ENCODE data around the gene VASN. TPM values are rescaled to one million over a fixed set of nuclear protein-coding genes. Genes with fewer than 3 reads are reported as not detected.
"Not testable (repeated sequence)": the region's sequence is repeated elsewhere in the genome, so short reads cannot be mapped to it uniquely, and the experiment has no call there.

The VASN gene
- total RNA-seq, 1 donor from 2014 or later = not detected

DNA sequence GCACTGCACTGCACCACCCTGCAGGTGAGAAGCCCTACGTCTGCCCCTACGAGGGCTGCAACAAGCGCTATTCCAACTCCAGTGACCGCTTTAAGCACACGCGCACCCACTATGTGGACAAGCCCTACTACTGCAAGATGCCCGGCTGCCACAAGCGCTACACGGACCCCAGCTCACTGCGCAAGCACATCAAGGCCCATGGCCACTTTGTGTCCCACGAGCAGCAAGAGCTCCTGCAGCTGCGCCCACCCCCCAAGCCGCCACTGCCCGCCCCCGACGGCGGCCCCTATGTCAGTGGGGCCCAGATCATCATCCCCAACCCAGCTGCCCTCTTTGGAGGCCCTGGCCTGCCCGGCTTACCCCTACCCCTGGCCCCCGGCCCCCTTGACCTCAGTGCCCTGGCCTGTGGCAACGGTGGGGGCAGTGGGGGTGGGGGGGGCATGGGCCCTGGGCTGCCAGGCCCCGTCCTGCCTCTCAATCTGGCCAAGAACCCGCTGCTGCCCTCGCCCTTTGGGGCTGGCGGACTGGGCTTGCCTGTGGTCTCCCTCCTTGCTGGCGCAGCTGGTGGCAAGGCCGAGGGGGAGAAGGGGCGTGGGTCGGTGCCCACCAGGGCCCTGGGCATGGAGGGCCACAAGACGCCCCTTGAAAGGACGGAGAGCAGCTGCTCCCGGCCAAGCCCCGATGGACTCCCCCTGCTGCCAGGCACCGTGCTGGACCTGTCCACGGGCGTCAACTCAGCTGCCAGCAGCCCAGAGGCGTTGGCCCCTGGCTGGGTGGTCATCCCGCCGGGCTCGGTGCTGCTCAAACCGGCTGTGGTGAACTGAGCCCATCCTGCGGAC, 34.7 kb upstream of the VASN start:
- intact Hi-C loops (cut with micrococcal nuclease) = no loop called here

DNA sequence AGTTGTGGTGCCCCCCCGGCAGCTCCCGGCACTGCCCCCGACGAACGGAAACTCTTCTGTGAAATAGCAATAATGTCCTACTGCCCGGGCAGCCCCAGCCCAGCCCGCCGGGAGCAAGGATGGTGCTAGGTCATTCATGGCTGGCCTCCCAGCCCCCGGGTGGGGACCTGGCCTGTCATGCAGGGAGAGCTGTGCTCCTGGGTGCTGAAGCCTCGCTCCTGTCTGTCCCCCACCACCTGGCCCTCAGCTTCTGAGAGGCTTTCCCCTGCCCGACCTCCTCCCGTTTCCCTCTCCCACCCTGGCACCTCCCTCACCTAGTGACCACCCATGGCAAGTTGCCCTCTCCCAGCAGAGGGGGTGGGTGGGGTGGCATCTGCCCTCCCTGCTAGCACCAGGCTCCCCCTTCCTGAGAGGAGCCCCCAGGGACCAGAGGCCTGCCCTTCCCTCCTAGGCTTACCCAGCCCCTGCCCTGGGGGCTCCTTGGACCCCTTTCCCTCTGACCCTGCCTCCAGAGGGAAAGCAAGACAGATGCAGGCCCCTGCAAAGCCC, 34.0 kb upstream of the VASN start:
- intact Hi-C loops (cut with micrococcal nuclease) = no loop called here

DNA sequence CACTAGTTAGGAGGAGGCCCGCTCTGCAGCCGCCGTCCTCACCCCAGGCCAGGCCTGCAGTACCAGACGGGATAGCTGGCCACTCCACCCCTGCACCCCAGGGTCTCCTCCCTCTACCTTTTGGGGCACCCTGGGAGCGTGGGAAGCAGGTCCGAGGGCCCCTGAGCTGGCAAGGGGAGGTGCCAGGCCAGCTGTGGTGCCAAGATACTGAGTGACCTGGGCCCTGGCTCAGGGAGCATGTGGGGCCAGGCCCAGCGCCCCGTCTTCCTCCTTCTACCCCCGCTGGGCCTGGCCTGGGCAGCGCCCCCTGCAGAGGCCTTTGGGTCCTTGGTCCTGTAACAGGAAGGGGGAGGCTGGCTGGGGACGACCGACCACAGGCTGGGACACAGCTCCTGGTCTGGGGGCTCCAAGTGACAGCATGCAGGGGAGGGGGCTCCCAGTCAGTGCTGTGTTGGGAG, 33.5 kb upstream of the VASN start:
- intact Hi-C loops (cut with micrococcal nuclease) = no loop called here

DNA sequence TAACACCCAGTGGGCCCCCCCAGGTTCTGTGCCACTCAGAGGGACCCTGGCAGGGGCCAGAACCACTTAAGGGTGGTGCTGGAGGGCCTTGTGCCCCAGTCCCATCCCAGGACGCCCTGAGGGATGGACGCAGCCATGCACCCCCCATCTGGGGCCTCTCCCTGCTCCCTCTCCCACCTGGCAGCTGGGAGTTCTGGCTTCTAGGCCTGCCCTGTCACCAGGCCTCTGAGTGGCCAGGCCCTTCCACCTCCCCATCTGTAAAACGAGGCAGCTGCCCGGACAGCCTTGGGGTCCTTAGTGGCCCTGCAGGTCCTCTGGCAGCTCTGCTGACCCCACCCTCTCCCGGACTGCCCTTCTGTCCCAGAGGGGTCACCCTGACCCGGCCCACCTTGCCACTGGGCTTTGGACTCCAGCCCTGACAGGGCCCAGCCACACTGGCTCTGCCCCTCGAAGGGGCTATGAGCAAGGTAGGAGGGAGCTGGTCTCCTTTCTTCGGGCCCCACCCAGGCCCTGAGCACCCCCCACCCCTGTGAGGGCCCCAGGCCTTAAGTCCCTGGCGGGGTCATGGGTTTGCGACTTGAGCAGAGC, 32.8 kb upstream of the VASN start:
- intact Hi-C loops (cut with micrococcal nuclease) = no loop called here

DNA sequence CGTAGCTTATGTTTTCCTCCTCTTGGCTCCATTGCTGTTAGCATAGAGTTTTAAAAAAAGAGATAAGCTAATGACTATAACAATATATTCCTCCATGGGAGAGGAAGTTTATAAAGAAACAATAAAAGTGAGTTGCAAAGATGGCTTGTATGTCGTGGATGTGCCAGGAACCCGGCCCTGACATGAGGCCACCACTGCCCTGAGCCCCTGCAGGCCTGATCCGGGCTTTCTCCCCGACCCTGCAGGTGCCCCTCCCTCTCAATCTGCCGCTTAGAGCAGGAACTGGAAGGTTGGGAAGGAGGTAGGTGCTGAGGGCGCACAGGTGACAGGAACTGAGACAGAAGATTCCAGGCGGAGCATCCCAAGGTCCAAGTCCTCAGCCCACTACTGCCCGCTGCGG, 32.2 kb upstream of the VASN start:
- intact Hi-C loops (cut with micrococcal nuclease) = no loop called here

DNA sequence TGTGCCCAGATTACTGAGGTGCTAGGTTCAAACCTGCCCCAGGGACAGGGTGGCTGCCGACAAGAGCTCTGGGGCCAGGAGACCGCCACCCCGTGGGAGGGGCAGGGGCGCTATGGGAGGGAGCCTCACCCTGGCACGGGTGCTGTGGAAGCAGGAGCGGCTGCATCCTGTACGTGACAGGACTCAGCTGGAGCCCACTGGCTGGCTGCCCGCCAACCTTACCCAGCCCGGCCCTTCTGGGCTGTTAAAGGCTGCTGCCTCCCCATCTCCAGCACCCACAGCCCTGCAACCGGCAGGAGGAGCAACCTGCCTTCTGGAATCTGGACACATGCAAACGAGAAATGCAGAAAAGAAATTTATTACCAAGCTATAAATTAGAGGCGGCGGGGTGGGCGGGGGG, 31.7 kb upstream of the VASN start:
- intact Hi-C loops (cut with micrococcal nuclease) = no loop called here

DNA sequence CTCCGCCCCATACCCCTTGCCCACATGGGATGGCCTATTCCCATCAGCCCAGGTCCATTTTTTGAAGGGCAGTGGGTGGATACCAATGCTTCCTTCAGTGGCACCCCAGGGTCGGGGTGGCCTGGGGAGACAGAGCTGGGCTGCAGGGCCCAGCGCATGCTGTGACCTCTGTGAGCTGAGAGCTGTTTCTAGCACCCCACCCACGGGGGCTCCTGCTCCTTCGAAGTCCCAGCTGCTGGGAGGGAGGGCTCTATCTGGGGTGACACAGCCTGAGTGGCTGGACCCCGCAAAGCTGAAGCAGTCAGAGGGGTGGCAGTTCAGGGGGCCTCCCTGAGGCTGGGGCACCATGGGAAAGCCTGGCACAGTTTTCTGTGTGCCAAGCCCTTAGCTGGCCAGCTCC, 31.2 kb upstream of the VASN start:
- intact Hi-C loops (cut with micrococcal nuclease) = no loop called here

DNA sequence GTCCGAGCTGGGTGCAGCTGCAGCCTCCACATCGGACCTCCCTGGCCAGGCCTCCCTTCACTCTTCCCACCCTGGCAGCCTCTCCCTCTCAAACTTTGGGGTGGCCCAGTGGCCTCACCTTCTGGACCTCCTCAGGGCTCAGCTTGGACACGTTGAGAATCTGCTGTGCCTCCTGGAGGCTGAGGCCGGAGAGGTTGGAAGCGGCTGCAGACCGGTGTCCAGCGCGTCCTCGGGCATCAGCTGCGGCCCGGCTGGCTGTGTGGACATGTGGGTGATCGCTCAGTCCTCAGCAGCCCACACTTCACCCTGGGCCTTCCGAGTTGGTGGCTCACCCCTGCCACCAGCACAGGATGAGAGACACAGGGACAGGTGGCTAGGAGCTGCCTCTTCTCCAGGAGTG, 30.4 kb upstream of the VASN start:
- intact Hi-C loops (cut with micrococcal nuclease) = no loop called here

DNA sequence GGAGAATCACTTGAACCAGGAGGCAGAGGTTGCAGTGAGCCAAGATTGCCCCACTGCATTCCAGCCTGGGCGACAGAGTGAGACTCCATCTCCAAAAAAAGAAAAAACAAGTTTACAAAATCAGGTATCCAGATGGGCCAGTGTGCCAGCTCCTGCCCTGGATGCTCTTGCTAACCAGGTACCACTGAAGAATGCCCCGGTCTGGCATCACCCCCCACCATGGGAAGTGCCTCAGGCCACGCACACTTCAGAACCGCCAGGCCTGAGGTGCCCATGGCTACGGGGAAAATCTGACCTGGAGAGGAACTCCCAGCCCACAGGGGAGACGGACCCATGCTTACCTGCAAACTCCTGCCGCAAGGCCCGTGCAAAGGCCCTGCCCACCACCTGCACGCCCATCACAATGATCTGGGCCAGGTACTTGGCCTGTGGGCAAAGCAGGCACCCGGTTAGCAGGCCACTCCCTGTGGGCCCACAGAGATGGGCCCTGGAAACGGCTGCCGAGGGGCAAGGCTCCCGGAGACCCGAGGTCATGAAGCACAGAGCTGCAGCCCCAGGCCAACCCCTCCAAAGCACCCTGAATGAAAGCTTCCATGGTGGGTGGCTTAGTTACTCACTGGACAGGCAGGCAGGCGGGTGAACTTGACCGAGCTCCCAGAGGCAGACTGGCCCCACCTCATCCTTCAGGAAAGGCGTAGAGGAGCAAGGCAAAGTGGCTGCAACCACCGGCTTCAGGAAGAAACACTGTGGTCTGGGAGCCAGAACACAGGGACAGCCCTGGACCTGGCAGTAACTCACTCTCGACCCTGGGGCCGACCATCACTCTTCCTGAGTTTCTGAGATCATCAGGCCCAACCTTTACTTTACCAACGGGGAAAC, 28.5 kb upstream of the VASN start:
- intact Hi-C loops (cut with micrococcal nuclease) = no loop called here

DNA sequence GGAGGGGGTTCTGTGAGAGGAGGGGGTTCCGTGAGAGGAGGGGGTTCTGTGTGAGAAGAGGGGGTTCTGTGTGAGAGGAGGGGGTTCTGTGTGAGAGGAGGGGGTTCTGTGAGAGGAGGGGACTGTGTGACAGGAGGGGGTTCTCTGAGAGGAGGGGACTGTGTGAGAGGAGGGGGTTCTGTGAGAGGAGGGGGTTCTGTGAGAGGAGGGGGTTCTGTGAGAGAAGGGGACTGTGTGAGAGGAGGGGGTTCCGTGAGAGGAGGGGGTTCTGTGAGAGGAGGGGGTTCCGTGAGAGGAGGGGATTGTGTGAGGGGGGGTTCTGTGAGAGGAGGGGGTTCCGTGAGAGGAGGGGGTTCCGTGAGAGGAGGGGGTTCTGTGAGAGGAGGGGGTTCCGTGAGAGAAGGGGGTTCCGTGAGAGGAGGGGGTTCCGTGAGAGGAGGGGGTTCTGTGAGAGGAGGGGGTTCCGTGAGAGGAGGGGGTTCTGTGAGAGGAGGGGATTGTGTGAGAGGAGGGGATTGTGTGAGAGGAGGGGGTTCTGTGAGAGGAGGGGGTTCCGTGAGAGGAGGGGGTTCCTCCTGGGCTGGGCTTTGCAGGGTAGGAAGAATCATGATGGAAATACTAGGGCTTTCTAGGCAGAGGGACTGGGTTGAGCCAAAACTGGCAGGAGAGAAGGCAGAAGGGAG, 27.2 kb upstream of the VASN start:
- intact Hi-C loops (cut with micrococcal nuclease) = not testable (repeated sequence)

DNA sequence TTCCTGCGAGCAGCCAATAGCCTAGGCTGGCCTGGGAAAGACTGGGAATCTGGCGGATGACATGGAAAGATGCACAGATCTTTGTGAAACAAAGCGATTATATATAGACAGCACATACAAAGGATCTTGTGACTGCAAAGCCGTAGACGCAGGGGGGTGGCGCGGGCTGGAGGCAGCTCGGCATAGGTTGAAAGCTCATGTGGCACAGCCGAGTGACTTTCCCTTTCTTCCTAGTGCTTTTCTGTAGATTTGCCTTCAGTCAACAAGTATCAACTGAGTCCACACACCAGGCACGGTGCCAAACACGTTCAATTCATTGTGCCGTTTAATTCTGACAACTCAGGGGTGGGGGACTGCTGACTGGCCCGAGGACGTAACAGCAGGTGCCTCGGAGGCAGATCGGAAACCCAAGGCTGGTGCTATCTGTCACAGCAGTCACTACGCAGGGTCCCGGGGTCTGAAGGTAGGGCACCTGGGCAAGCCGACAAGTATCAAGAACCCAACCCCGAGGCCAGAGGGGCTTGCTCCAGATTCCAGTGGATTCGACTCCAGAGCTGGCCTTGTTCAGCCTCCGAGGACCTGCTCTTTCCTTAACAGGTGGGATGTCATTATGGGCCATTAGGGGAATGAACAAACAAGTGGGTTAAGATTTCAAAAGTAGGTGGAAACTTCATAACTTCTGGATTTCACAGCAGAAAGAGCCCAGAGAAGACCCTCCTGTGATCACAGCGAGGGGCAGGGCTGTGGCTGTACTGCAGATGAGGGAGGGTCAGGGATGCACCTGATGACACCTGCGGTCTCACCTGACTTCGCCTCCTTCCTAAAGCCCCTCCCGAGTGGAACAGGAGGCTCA, 26.4 kb upstream of the VASN start:
- intact Hi-C loops (cut with micrococcal nuclease) = no loop called here

DNA sequence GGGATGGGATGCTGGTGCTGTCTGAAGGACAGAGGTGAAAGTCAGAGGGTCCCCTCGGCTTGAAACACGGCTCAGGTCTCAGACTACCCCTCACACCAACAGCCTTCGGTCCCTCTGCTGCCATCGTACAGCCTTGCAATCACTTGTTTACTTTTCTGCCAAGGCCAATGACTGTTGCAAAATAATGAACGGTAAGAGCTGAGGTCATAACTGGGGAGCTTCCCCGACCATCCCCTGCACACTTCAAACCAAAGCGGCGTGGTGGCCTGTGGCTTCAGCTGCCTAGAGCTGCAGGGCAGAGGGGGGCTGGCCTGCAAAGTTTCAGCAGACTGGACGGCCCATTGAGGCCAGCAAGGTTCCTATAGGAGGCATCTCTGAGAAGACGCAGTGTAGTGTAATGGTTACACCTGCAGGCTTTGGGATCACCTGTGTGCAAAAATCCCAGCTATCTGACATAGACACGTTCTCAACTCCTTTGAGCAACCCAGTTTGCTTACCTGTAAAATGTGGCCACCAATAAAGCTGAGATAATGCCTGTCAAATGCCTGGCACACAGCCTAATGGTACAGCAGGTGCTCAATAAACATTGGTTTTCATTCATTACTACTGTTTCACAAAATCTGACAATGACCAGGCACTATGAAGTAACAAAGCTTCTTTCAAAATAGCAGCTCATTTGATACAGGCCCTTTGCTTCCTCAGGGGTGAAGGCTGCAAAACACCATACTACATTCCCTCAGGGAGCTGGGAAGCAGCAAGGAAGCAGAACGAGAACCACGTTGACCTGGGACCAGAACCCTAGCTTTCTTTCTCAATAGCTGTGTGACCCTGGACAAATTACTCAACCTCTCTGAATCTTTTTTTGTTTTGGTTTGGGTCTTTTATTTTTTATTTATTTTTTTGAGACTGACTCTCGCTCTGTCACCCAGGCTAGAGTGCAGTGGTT, 25.5 kb upstream of the VASN start:
- intact Hi-C loops (cut with micrococcal nuclease) = no loop called here

DNA sequence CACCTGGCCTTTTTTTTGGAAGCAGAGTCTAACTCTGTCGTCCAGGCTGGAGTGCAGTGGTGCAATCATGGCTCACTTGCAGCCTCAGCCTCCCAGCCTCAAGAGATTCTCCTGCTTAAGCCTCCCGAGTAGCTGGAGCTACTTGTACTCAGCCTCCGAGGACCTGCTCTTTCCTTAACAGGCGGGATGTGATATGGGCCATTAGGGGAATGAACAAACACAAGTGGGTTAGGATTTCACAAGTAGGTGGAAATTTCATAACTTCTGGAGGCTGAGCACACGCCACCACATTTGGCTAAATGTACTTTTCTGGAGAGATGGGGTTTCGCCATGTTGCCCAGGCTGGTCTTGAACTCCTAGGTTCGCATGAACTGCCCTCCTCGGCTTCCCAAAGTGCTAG, 24.6 kb upstream of the VASN start:
- intact Hi-C loops (cut with micrococcal nuclease) = no loop called here

DNA sequence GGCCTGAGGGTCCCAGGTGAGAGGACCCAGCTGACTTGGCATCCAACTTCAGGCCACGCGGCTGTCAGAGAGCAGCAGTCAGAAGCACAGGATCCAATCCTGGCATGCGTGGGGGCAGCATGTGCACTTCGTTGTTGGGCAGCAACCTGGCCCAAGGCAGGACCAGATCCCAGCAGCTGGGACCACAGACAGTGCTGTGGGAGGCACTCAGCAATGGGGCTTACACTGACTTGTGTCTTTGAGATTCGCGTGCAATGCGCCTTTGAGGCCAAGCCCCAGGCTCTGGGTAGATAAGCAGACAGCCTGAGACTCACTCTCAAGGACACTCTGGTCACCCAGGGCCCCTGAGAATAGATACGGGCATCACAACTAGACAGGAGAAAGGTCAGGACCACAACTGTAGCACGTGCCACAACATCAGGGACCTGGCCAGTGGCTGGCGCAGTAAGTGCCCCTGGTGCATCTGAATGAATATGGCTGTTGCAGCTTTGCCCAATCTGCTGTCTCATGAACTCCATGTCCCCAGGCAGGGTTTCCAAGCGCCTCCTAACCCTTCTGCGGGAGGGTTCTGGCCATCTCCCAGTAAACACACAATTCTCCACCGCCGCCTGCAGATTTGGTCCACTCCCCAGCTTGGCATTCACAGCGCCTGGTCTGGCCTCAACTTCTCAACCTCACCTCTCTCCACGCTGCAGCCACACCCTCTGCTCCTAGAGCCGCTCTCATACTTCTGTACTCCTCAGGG, 23.7 kb upstream of the VASN start:
- intact Hi-C loops (cut with micrococcal nuclease) = no loop called here

DNA sequence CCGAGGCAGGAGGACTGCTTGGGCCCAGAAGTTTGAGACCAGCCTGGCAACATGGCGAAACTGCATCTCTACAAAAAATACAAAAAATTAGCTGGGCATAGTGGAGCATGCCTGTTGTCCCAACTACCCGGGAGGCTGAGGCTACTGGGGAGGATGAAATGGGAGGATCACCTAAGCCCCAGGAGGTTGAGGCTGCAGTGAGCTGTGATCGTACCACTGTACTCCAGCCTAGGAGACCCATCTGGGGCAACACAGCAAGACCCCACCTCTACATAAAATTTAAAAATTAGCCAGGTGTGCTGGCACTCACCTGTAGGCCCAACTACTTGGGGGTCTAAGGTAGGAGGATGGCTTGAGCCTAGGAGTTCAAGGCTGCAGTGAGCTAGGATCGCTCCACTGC, 22.3 kb upstream of the VASN start:
- intact Hi-C loops (cut with micrococcal nuclease) = no loop called here

DNA sequence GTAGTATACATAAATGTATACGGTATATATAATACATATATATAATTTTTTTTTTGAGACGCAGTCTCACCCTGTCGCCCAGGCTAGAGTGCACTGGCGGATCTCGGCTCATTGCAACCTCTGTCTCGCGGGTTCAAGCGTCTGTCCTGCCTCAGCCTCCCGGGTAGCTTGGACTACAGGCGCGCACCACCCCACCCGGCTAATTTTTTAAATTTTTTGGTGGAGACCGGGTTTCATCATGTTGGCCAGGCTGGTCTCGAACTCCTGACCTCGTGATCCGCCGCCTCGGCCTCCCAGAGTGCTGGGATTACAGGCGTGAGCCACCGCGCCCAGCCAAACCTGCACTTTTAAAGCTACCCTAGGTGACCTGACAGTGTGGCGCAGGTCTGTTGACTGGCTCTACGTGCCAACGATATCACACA, 21.3 kb upstream of the VASN start:
- intact Hi-C loops (cut with micrococcal nuclease) = loop anchor here (2.0 to 10.0 kb wide), 6 partner anchors 74 to 744 kb away; partner anchors contain the start of genes ANKS3, CDIP1, DNAAF8 and DNAJA3

DNA sequence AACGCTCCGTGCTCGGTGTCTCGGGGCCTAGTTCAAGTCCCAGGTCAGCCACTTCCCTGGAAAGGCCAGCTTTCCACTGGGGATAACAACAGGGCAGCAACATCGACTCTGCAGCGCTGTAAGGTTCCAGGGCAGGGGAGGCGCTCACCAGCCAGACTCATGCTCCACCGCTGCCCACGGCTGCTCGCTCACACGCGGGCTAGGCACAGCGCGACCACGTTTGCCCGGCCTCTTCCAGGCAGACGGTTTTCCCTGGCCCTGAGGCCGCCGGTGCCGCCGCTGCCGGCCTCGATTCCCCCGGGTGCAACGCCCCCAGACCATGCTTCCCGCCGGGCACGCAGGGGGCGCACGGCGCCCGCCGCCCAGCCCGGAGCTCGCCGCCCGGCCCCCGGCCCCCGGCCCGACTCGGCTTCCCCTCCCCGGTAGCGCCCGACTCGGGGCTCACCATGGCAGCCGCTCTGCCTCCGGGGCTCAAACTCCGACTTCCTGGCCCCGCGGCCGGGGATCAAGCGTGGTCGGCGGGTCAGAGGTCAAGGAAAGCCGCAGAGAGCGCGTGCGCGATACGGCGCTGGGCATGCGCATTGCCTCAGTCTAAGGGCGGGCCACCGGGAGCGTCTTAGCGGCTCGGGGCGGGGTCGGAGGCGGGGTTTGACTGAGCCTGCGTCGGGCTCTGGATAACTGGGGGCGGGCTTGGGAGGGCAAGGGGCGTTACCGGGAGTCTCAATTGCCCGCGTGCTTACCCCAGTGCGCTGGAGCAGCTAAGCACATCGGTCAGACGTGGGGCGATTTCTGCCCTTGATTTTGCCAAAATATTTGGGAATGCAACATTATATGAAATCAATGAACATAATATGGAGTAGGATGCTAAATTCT, 20.6 kb upstream of the VASN start, which contains the start of gene PAM16:
TSS of gene PAM16 (minus strand) at position 535 of the 873 bp plus-strand sequence. CDS start at position 448, 87 bp downstream.
- intact Hi-C loops (cut with micrococcal nuclease) = loop anchor here (1.0 to 10.0 kb wide), 15 partner anchors 20 to 744 kb away; partner anchors contain the start of genes ADCY9, ANKS3, CDIP1 and DNAAF8

Data from T-helper 1 cell treated with Interleukin-12 subunit alpha and Interleukin-12 subunit beta and Interleukin-4 antibody, amounts not matched to agents 30 ng/mL and 1 ng/mL, for 36 hours (primary cell).